GM04503 (cell line): ENCODE data around the gene BOC.

Experiments
- DNase-seq: peaks from one replicate; pipeline ENCODE4 v3.0.0-alpha.2; 2012; ENCODE audit warnings: low read depth

BOC gene

GRCh38 chr3:113186566-113186965 lies 24.8 kb upstream of the BOC start:
- no peak for DNase-seq

DNA sequence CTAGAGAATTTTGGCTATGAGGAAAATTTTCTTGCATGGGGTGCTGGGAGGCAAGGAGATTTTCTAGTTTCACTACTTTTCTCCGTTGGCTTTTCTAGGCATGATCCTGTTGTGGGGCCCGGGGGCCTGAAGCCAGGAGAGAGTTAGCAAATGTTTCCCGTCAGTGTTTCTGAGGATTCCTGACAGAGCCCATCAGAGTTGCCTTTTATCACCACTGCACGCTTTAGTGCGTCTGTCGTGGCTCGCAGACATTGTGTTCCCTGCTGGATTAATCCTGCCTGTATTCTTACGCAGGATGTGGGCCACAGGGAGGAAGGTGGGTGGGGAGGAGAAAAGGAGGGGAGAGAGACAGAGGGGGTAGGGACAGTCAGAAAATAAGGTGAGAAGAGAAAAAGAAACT lies 18.1 kb upstream of the BOC start:
- no peak for DNase-seq

DNA sequence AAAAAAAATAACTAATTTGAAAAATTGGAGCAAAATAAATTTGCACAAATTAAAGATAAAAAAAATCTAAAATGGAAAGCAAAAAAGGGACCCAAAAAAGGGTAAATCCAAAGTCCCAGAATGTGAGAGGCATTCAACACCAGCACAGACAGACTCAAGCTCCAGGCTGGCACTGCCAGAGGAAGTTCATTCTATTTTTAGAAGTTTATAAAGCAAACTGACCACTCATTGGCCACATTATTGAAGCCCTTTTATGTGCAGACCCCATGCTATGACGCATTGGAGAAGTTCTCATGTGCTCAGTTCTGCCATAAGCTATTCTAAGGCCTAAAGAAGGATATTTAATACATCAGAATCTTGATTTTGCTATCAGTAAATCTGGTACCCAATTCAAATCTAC lies 17.6 kb upstream of the BOC start:
- no peak for DNase-seq

DNA sequence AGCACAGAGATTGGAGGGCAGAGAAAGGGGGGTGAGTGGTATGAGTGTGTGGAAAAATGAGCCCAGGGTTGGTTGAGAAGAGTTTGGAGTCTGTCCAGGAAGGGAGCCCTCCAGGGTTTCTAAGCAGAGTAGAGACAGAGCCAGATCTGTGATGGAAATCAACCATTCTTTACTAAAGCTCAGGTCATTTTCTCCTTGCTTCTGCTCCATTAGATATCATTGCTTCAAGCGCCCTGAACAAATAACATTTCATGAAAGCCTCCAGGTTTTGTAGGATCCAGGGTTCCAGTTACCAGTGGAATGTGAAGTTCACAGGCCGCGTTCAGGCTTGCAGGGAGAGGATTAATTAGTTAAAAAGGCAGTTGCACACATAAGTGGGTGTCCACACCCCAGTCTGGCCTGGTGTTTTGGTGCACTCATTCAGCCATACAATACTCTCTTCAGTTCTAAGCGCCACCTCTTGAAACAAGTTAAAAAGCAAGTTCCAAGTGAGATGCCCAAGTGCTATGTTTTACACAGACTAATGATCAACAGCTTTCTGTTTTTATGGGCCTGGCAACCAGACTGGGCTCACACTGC lies 16.4 kb upstream of the BOC start:
- DNase-seq, result no peak

DNA sequence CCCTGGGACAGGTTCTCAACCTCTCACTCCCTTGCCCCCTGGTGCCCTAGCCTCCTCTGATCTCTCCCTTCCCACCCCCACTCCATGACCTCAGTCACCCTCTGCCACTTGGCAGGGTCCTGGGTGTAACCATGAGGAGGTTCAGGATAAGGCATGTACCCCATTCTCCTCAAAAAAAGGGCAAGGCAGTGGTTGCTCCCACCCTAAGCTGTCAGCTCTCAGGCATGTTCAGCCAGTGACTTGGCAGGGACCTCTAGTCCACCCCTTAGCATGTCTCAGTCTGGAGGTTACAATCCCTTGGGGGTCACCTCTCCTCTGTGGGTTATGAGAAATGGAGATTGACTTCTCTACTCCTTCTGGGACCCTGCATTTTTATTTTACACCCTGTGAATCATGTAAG lies 11.0 kb upstream of the BOC start:
- no peak for DNase-seq

GRCh38 chr3:113200946-113201345 lies 10.4 kb upstream of the BOC start:
- DNase-seq, result no peak

DNA sequence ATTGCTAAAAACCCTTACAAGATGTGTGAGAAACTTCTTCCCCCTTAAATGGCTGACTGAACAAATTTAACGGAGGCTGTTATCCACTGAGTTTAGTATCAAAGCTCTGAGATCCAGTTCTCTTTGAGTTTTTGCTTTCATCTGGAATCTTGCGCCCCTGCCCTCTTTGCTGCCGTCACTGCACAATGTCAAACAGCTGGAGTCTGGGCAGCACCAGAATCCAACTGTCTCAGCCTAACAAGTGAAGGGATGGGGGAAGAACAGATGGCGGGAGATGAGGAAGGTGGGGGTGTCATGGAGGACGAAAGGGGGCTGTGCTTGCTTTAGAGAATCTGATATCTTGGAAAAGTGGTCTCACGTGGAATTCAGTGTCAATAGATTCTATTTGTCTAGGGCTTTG lies 7.0 kb upstream of the BOC start:
- DNase-seq, result no peak

GRCh38 chr3:113205481-113205880 lies 5.9 kb upstream of the BOC start:
- DNase-seq, result no peak

DNA sequence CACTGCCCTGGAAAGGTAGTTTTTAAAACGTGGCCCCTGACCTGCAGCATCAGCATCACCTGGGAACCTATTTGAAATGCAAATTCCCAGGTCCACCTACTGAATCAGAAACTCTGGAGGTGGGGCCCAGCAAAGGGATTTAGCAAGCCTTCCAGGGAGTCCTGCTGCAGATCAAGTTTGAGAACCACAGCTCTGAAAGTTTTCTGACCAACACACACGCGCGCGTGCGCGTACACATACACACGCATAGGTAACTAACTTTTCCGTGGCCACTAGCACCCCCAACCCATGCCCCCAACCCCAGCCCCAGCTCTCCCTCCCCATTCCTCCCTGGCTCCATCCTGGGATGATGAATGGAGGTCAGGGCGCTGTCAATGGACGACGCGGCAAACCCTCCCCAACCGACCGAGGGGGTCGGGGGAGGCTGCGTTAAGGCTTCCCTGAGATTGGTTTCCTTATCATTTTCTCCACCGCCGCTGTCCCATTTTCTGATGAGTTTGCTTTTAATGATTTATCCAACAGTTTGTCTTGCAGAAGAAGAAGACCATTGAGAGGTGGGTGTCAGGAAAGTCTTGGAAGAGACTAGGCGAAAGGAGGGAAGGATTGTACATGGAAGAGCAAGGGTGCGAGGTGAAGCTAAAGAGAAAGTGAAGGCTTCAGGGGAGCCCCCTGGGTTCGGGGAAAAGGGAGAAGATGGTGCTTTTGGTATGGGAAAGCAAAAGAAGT lies 590 bp upstream of the BOC start:
- DNase-seq, result no peak

- no peak for DNase-seq
These were observed 940 bp downstream of the BOC start for GRCh38 chr3:113212150-113212843.

- no peak for DNase-seq
These were observed 1.6 kb downstream of the BOC start for GRCh38 chr3:113212844-113213375.

- no peak for DNase-seq
These were observed 2.7 kb downstream of the BOC start for GRCh38 chr3:113213896-113214587.

- peak; percentile 66 for DNase-seq
These were observed 3.7 kb downstream of the BOC start for GRCh38 chr3:113214917-113215595.

GRCh38 chr3:113216393-113216792 lies 5.0 kb downstream of the BOC start:
- DNase-seq, result no peak

DNA sequence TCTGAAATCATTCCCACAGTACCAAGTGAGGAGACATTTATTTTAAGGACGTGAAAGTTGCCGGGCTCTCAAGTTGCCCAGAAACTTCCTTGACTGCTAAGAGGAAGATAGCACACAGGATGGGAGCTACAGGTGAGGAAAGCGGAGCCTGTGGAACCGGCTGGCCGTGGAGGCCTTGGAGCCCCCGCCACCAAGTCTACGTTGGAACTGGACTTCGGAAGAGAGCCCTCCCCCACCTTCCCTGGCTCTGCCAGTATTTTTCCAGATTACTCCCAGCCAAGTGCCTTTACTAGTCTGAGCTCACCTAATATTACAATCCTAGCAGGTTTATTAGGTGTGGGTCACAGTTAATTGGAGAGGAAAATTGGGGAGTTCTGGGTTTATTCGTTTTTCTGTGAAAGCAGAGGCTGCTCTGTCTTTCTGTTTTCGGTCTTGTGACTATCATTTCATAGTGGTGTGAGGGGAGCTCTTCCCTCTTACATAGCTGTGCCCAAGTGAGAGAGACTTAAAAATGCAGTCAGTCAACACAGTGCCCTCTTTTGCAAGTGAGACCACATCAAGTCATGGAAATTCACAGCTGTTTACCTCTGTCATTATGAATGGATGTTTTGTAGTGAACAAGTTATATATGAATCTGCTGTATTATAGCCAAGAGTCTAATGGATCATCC lies 6.8 kb downstream of the BOC start:
- no peak for DNase-seq

- DNase-seq, result no peak
These were observed 7.3 kb downstream of the BOC start for GRCh38 chr3:113218681-113219045.

- DNase-seq, result no peak
These were observed 8.4 kb downstream of the BOC start for GRCh38 chr3:113219605-113220300.

- no peak for DNase-seq
These were observed 9.4 kb downstream of the BOC start for GRCh38 chr3:113220721-113221120.

GRCh38 chr3:113221721-113222257 lies 10.4 kb downstream of the BOC start:
- DNase-seq, result no peak

- DNase-seq, result no peak
These were observed 11.2 kb downstream of the BOC start for GRCh38 chr3:113222451-113223086.
